ENCODE results near the gene ANXA10. TPM values are rescaled to one million over a fixed set of nuclear protein-coding genes. Genes with fewer than 3 reads are reported as not detected.
A peak's percentile ranks its signal among the peaks of the same experiment; 100 is the strongest.

ANXA10 gene
- total RNA-seq, 1 experiment from 2014 or later = not detected

- H3K9me3 Mint-ChIP-seq (ENCODE audit: unreplicated experiment) = no peaks in the 10 kb centered on the region
- H3K4me1 Mint-ChIP-seq (ENCODE audit: insufficient read depth, unreplicated experiment) = peaks cover 7% of the 10 kb centered on the region
- peak; percentile 52 for DNase-seq (ENCODE audit: unreplicated experiment)
- BruUV-seq (replicated peaks) = no TSS peak
- H3K27ac Mint-ChIP-seq (ENCODE audit: low read depth, unreplicated experiment) = no peak overlapping the region
- no peak overlapping the region for H3K4me3 Mint-ChIP-seq (ENCODE audit: unreplicated experiment)
- no peak for TF ChIP-seq CTCF (IDR thresholded peaks at IDR 0.05; ENCODE audit: unreplicated experiment)
- no peaks in the 10 kb centered on the region for H3K27me3 Mint-ChIP-seq (ENCODE audit: insufficient read depth, unreplicated experiment)
- POLR2A ChIA-PET = interaction anchor here (0.6 to 0.9 kb wide), 2 partner anchors 10 to 55 kb away, joined by 3 to 4 read pairs; no protein-coding TSS in a partner anchor
- H3K36me3 Mint-ChIP-seq (ENCODE audit: insufficient read depth, unreplicated experiment) = no peaks in the 10 kb centered on the region
- intact Hi-C loops (cut with micrococcal nuclease) = no loop called here
- CTCF ChIA-PET = interaction anchor here (0.6 to 1.2 kb wide), 2 partner anchors 11 to 17 kb away, joined by 3 read pairs; no protein-coding TSS in a partner anchor
Observed at GRCh38 chr4:168098248-168098717, 5.9 kb downstream of the ANXA10 start.

GRCh38 chr4:168099195-168099594, 6.9 kb downstream of the ANXA10 start:
- TF ChIP-seq CTCF (IDR thresholded peaks at IDR 0.05; ENCODE audit: unreplicated experiment) = no peak
- no peaks in the 10 kb centered on the region for H3K9me3 Mint-ChIP-seq (ENCODE audit: unreplicated experiment)
- no TSS peak for BruUV-seq (replicated peaks)
- no peak overlapping the region for H3K4me3 Mint-ChIP-seq (ENCODE audit: unreplicated experiment)
- no peak for DNase-seq (ENCODE audit: unreplicated experiment)
- intact Hi-C loops (cut with micrococcal nuclease) = no loop called here
- POLR2A ChIA-PET = no interaction called here
- H3K36me3 Mint-ChIP-seq (ENCODE audit: insufficient read depth, unreplicated experiment) = no peaks in the 10 kb centered on the region
- H3K27ac Mint-ChIP-seq (ENCODE audit: low read depth, unreplicated experiment) = no peak overlapping the region
- H3K4me1 Mint-ChIP-seq (ENCODE audit: insufficient read depth, unreplicated experiment) = peaks cover 7% of the 10 kb centered on the region
- CTCF ChIA-PET = no interaction called here
- no peaks in the 10 kb centered on the region for H3K27me3 Mint-ChIP-seq (ENCODE audit: insufficient read depth, unreplicated experiment)

- no TSS peak for BruUV-seq (replicated peaks)
- intact Hi-C loops (cut with micrococcal nuclease) = no loop called here
- no peak for DNase-seq (ENCODE audit: unreplicated experiment)
- no peak for TF ChIP-seq CTCF (IDR thresholded peaks at IDR 0.05; ENCODE audit: unreplicated experiment)
- ChIA-PET CTCF (no interaction called here), POLR2A (no interaction called here)
- no peak overlapping the region for H3K27ac Mint-ChIP-seq (ENCODE audit: low read depth, unreplicated experiment)
- no peaks in the 10 kb centered on the region for H3K27me3 Mint-ChIP-seq (ENCODE audit: insufficient read depth, unreplicated experiment)
- no peak overlapping the region for H3K4me3 Mint-ChIP-seq (ENCODE audit: unreplicated experiment)
- H3K9me3 Mint-ChIP-seq (ENCODE audit: unreplicated experiment) = no peaks in the 10 kb centered on the region
- no peaks in the 10 kb centered on the region for H3K36me3 Mint-ChIP-seq (ENCODE audit: insufficient read depth, unreplicated experiment)
- H3K4me1 Mint-ChIP-seq (ENCODE audit: insufficient read depth, unreplicated experiment) = peaks cover 7% of the 10 kb centered on the region
Observed at GRCh38 chr4:168101026-168101425, 8.7 kb downstream of the ANXA10 start.

- ChIA-PET CTCF (no interaction called here), POLR2A (no interaction called here)
- intact Hi-C loops (cut with micrococcal nuclease) = no loop called here
- H3K27me3 Mint-ChIP-seq (ENCODE audit: insufficient read depth, unreplicated experiment) = no peaks in the 10 kb centered on the region
- peaks cover 7% of the 10 kb centered on the region for H3K4me1 Mint-ChIP-seq (ENCODE audit: insufficient read depth, unreplicated experiment)
- no peaks in the 10 kb centered on the region for H3K36me3 Mint-ChIP-seq (ENCODE audit: insufficient read depth, unreplicated experiment)
- no TSS peak for BruUV-seq (replicated peaks)
- DNase-seq (ENCODE audit: unreplicated experiment) = no peak
- no peaks in the 10 kb centered on the region for H3K9me3 Mint-ChIP-seq (ENCODE audit: unreplicated experiment)
- TF ChIP-seq CTCF (IDR thresholded peaks at IDR 0.05; ENCODE audit: unreplicated experiment) = no peak
- no peak overlapping the region for H3K4me3 Mint-ChIP-seq (ENCODE audit: unreplicated experiment)
- H3K27ac Mint-ChIP-seq (ENCODE audit: low read depth, unreplicated experiment) = no peak overlapping the region
Observed at GRCh38 chr4:168102403-168102802, 10.1 kb downstream of the ANXA10 start.

All from MCF 10A (cell line).